Measurements from ENCODE around the gene KRTAP5-2. TPM values are rescaled to one million over a fixed set of nuclear protein-coding genes. Genes with fewer than 3 reads are reported as not detected.
A peak's percentile ranks its signal among the peaks of the same experiment; 100 is the strongest.

The KRTAP5-2 gene
- total RNA-seq, 1 donor from 2014 or later, result not detected

- no peaks in the 10 kb centered on the region for H3K9me3 ChIP-seq
- ATAC-seq (peak in 1 of 2 donors; percentile 31), DNase-seq (no peak)
- no peak overlapping the region for H3K27ac ChIP-seq
- intact Hi-C loops (cut with DNase I), result no loop called here
- H3K4me1 ChIP-seq, result peaks cover 11% of the 10 kb centered on the region
- no peak overlapping the region for H3K4me3 ChIP-seq
- H3K36me3 ChIP-seq, result no peaks in the 10 kb centered on the region
- H3K27me3 ChIP-seq (ENCODE audit: low read depth), result peaks cover 26% of the 10 kb centered on the region
- no peak for TF ChIP-seq CTCF (IDR thresholded peaks at IDR 0.05)
Observed at GRCh38 chr11:1642288-1643145, 44.4 kb upstream of the KRTAP5-2 start.

- H3K27ac ChIP-seq, result no peak overlapping the region
- no peak for TF ChIP-seq CTCF (IDR thresholded peaks at IDR 0.05)
- H3K36me3 ChIP-seq, result no peaks in the 10 kb centered on the region
- DNase-seq (no peak), ATAC-seq (no peak)
- intact Hi-C loops (cut with DNase I), result no loop called here
- peaks cover 26% of the 10 kb centered on the region for H3K27me3 ChIP-seq (ENCODE audit: low read depth)
- no peaks in the 10 kb centered on the region for H3K9me3 ChIP-seq
- H3K4me1 ChIP-seq, result peaks cover 11% of the 10 kb centered on the region
- no peak overlapping the region for H3K4me3 ChIP-seq
Observed at GRCh38 chr11:1641096-1641495, 43.0 kb upstream of the KRTAP5-2 start.

GRCh38 chr11:1640076-1640946, 42.2 kb upstream of the KRTAP5-2 start:
- TF ChIP-seq CTCF (IDR thresholded peaks at IDR 0.05), result peak; percentile 85
- no peak for DNase-seq
- no peak overlapping the region for H3K27ac ChIP-seq
- H3K4me3 ChIP-seq, result no peak overlapping the region
- ATAC-seq, result peak; percentile 62 to 63
- H3K9me3 ChIP-seq, result no peaks in the 10 kb centered on the region
- peaks cover 11% of the 10 kb centered on the region for H3K4me1 ChIP-seq
- no peaks in the 10 kb centered on the region for H3K36me3 ChIP-seq
- intact Hi-C loops (cut with DNase I), result no loop called here
- peaks cover 26% of the 10 kb centered on the region for H3K27me3 ChIP-seq (ENCODE audit: low read depth)

GRCh38 chr11:1639666-1640065, 41.6 kb upstream of the KRTAP5-2 start:
- DNase-seq (no peak), ATAC-seq (no peak)
- Histone ChIP-seq H3K4me1 (peaks cover 11% of the 10 kb centered on the region), H3K9me3 (no peaks in the 10 kb centered on the region), H3K27me3 (ENCODE audit: low read depth) (peaks cover 26% of the 10 kb centered on the region), H3K4me3 (no peak overlapping the region), H3K27ac (peak overlapping the region; percentile 41), H3K36me3 (no peaks in the 10 kb centered on the region)
- no peak for TF ChIP-seq CTCF (IDR thresholded peaks at IDR 0.05)
- intact Hi-C loops (cut with DNase I), result no loop called here

GRCh38 chr11:1639102-1639620, 41.1 kb upstream of the KRTAP5-2 start:
- no peaks in the 10 kb centered on the region for H3K9me3 ChIP-seq
- intact Hi-C loops (cut with DNase I), result no loop called here
- ATAC-seq (no peak), DNase-seq (no peak)
- no peaks in the 10 kb centered on the region for H3K36me3 ChIP-seq
- H3K4me1 ChIP-seq, result peaks cover 11% of the 10 kb centered on the region
- H3K27ac ChIP-seq, result peak overlapping the region; percentile 41
- H3K4me3 ChIP-seq, result no peak overlapping the region
- TF ChIP-seq CTCF (IDR thresholded peaks at IDR 0.05), result no peak
- peaks cover 26% of the 10 kb centered on the region for H3K27me3 ChIP-seq (ENCODE audit: low read depth)

Data from lower lobe of right lung (tissue), 2 donors.